Lung microvascular endothelial cell (primary cell): ENCODE data around the gene ALG1L2. TPM values are rescaled to one million over a fixed set of nuclear protein-coding genes. Genes with fewer than 3 reads are reported as not detected.
"Not testable (repeated sequence)": the region's sequence is repeated elsewhere in the genome, so short reads cannot be mapped to it uniquely, and the experiment has no call there.

ENCODE experiments used
- DNase-seq, 2 donors: peaks; one replicate each; pipeline versions ENCODE4 v3.0.0 to v3.0.0-alpha.2; 2010; ENCODE audit warnings: low read depth in 2 of 2
- total RNA-seq: library from RNA; depleted of rRNA; stranded (reverse); fragments of >200 nt; gene quantifications from 2 replicates; pipeline ENCODE4 v1.2.1, GENCODE V29; 2014

Gene ALG1L2
- total RNA-seq, 1 donor from 2014 or later = not detected

DNA sequence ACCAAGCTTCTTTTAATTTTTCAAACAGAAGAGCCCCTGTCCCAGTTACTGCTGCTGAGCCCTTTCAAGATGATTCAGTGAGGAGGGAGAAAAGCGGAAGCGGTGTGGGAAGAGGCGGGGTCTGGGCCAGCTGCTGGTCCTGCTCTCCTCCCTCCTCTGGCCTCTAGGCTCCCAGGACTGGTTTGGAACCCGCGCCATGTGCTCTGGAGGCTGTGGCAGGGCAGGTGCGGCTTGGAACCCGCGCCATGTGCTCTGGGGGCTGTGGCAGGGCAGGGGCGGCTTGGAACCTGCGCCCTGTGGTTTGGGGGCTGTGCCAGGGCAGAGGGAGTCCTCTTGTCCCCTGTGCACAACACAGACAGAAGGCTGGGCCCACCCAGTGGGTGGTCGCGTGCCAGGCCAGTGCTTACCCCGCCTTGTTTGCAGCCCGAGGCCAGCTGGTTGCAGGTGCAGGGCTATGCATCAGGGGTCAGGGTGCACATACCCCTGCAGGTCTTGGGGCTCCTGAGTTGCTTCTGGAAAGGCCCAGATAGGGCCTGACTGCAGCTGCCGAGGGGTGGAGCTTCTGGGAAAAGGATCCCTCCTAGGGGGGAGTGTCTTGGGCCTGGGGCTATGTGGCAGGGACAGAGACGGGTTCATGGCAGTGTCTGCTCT, 12.2 kb downstream of the ALG1L2 start:
- DNase-seq = no peak

DNA sequence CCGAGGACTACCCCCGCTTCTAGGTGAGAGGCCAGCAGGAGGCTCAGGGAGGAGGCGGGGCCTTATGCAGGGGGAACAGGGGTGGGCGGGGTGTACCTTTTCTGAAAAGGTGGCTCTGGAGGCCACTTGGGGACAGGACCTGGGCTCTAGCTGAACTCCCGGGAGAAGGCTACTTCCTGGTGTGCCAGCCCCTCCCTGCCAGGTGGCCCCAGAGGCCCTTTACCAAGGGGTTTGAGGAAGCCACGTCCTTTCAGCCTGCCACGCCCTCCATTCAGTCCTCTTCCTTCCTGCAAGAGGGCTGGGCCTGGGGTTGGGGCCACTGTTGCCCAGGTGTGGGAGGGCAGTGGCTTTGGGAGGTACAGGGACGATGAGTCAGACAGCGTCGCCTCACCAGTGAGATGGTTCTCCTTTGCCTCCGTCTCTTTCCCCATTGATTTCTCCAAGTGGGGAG, 12.9 kb downstream of the ALG1L2 start:
- DNase-seq = not testable (repeated sequence)

- not testable (repeated sequence) for DNase-seq
These were observed 14.2 kb downstream of the ALG1L2 start for GRCh38 chr3:130095858-130096257.

DNA sequence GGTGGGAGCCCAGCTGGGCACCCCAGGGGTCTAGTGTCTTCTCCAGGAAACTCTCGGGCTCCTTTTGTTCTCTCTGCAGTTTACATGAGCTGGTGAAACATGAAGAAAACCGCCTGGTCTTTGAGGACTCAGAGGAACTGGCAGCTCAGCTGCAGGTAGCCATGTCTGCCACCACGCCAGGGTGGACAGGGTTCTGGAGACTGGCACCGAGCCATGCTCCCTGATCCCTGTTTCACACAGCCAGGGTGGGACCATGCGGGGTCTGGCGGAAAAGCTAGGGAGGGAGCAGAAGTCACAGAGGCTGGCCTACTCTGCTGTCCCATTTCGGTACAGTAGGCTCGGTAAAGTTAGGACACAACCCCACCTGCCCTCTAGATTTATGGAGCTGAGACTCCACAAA, 15.5 kb downstream of the ALG1L2 start:
- not testable (repeated sequence) for DNase-seq

GRCh38 chr3:130097690-130098638, 16.3 kb downstream of the ALG1L2 start:
- not testable (repeated sequence) for DNase-seq

DNA sequence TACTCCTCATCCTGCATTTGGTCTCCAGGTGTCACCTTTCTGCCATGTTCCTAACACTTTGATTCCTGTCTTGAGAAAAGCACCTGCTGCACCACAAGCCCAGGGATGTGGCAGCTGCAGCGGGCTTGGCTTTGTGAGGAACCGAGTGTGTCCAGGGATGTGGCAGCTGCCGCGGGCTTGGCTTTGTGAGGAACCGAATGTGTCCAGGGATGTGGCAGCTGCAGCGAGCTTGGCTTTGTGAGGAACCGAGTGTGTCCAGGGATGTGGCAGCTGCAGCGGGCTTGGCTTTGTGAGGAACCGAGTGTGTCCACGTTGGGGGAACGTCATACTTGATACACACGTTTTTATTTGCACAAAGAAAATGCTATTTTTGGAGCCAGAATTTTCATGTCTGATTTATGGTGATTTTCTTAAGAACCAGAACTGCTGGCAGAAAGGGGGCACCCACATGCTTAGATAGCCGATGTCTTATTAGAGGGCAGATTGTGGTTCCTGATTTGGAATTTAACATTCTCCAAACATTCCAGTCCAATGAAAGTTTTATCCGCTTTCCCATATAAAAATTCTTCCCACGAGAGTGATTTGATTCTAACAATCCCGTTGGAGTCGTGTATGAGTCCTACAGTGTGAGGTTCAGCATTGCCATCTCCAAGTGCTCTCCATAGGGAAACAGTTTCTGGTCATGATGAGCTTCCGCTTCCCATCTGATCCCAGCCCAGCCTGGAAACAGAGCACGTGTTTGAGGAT, 17.2 kb downstream of the ALG1L2 start:
- not testable (repeated sequence) for DNase-seq

- DNase-seq = not testable (repeated sequence)
These were observed 20.9 kb downstream of the ALG1L2 start for GRCh38 chr3:130102545-130102944.

DNA sequence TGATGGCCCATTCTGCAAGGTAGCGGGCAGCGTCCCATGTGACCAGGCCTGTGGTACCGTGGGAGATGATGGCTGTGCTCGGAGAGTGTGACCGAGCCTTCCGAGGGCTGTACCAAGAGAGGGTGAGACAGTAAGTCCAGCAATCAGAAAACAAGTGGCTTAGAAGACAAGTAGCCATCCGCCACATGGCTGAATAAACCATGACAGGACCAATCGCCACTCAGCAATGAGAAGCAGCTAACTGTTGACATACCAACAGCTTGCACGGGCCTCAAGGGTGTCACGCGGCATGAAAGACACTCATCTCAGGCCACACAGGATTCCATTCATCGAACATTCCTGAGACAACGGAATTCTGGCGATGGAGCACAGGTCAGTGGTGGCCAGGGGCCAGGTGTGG, 22.6 kb downstream of the ALG1L2 start:
- DNase-seq = not testable (repeated sequence)

GRCh38 chr3:130107333-130107995, 25.8 kb downstream of the ALG1L2 start:
- not testable (repeated sequence) for DNase-seq

DNA sequence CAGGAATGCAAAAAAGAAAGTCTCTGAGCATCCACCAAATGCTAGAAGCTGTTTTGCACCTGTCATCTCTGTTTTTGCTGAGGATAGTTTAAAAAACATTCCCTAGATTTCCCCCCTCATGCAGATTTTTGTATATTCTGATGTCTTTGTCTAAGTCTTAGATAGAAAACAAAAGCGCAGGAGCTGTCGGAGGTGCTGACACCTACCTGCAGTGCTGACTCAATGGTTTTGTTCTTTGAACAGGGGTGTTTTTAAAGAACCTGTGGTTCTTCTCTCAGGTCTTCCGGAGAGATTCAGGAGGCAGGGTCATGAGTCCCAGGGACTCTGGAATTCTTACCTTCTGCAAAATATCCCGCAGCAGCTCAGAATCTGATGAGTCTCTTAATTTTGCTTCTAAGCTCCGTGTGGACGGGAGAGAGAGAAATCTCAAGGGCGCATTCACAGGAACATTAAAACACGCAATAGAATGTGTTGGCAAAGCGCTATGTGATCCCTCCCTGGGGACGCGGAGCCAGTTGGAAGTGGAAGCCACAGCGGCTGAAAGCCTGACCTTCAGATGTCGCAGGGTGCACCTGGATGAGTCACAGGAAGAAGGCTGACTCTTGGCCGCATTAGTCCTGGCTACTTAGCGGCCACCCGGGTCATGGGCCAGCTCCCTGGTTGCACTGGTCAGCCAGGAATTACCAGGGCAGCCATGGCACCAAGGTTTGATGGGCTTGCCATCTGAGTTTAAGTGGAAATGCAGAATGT, 27.4 kb downstream of the ALG1L2 start:
- not testable (repeated sequence) for DNase-seq

GRCh38 chr3:130110386-130111169, 28.9 kb downstream of the ALG1L2 start:
- peak; percentile 8 to 31 for DNase-seq

DNA sequence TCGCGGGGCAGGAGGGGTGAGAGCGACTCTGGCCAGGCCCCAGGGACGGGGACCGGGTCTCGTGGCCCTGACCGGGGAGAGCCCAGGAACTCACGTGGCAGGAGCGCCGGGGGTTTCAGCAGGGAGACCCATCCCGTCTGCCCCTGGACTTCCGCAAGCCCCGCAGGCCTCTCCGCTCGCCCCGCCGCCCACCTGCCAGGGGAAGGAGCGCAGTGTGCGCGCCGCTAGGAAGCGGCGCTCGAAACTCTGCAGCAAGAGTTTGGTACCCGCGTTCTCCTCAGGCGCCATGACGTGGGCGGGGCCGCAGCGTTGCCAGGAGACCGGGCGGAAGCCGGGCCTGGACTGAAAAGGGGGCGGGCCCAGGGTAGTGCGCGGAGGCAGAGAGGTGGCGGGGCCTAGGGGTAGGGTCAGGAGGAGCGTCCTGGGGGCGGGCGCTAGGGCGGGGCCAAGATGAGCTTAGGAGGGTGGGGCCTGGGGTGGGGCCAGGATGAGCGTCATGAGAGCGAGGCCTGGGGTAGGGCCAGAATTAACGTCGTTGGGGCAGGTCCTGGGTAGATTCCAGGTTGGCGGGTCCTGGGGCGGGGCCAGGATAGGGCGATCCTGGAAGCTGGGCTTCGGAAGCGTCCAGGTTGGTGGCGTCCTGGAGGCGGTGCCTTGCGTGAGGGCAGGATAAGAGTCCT, 29.7 kb downstream of the ALG1L2 start:
- peak; percentile 99 for DNase-seq

- DNase-seq = peak; percentile 96
These were observed 30.5 kb downstream of the ALG1L2 start for GRCh38 chr3:130111865-130112747.

DNA sequence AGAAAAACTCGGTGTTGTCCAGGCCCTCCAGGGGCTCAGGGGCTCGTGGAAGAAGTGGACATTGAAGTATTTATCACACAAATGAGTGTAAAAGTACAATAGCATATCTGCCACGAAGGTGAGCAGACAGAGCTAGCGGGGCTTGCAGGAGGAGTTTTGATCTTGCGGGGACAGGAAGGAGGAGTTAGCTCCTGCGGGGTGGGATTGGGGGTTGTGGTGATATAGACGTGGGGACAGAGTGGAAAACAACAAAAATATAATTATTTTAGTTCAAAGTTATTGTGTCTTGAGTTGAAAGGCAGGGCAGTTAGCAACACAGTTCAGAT, 31.1 kb downstream of the ALG1L2 start:
- not testable (repeated sequence) for DNase-seq

GRCh38 chr3:130115400-130115799, 33.8 kb downstream of the ALG1L2 start:
- DNase-seq = not testable (repeated sequence)

- DNase-seq = no peak
These were observed 36.3 kb downstream of the ALG1L2 start for GRCh38 chr3:130117933-130118332.

- DNase-seq = peak in 1 of 2 donors; percentile 9
These were observed 38.2 kb downstream of the ALG1L2 start for GRCh38 chr3:130119824-130120223.

GRCh38 chr3:130120291-130120690, 38.7 kb downstream of the ALG1L2 start:
- DNase-seq = not testable (repeated sequence)
